B cell (primary cell): ENCODE measurements around the gene CCNF. TPM values are rescaled to one million over a fixed set of nuclear protein-coding genes. Genes with fewer than 3 reads are reported as not detected.

Source experiments
- ATAC-seq: fragments of 200-7000 bp; cut with Tn5 transposase; one replicate; pipeline ENCODE4 v1.10.0; 2021; ENCODE audit warnings: low read depth, mild to moderate bottlenecking, moderate number of reproducible peaks, moderate library complexity
- CTCF ChIA-PET: fragments of 350-600 bp; sonication (Branson Sonifier 250); formaldehyde crosslinking; loops from one replicate; lab custom pipeline; 2021; ENCODE audit warnings: antibody characterized with exemption, inconsistent platforms; lab: Charles Lee
- POLR2A ChIA-PET: fragments of 350-600 bp; sonication (Branson Sonifier 250); formaldehyde crosslinking; loops from one replicate; lab custom pipeline; 2021; ENCODE audit warnings: antibody characterized with exemption; lab: Charles Lee
- DNase-seq: peaks from one replicate; pipeline ENCODE4 v3.0.0; 2013
- H2AFZ ChIP-seq: 2 replicates; pipeline ENCODE4 v1.6.1; 2012; ENCODE audit warnings: mild to moderate bottlenecking, low read depth, low read length; ENCODE audit not compliant: insufficient read depth, poor library complexity, severe bottlenecking
- H3K27ac ChIP-seq, 2 donors: 1 replicate in 1 of 2; 2 replicates in 1 of 2; pipeline ENCODE4 v1.5.1; 2012 to 2013; ENCODE audit warnings: low read length in 2 of 2, mild to moderate bottlenecking in 2 of 2, moderate library complexity in 1 of 2
- H3K27me3 ChIP-seq, 4 experiments: fragments of 200-600 bp in 1 of 4; sonication (generic) in 1 of 4; replicated peaks in 1 of 4; 1 replicate in 2 of 4; 2 replicates in 2 of 4; pipeline versions ENCODE4 v1.6.1 to v1.7.0; 2013 to 2016; ENCODE audit warnings: low read length in 3 of 4, mild to moderate bottlenecking in 2 of 4, mixed read lengths in 1 of 4, moderate library complexity in 1 of 4; ENCODE audit not compliant: insufficient read depth in 4 of 4, control insufficient read depth in 3 of 4; ENCODE audit errors: control extremely low read depth in 1 of 4
- H3K36me3 ChIP-seq, 2 experiments: replicated peaks in 1 of 2; 1 replicate in 1 of 2; 2 replicates in 1 of 2; pipeline versions ENCODE4 v1.6.1 to v1.7.1; 2013; ENCODE audit warnings: low read length in 1 of 2; ENCODE audit not compliant: insufficient read depth in 2 of 2, control insufficient read depth in 1 of 2; ENCODE audit errors: control extremely low read depth in 1 of 2, extremely low read depth in 1 of 2
- H3K4me1 ChIP-seq, 2 donors: fragments of 200-600 bp in 1 of 2; sonication (generic) in 1 of 2; 1 replicate in 1 of 2; 2 replicates in 1 of 2; pipeline versions ENCODE4 v1.5.1 to v1.6.1; 2013 to 2017; ENCODE audit warnings: low read length in 2 of 2; ENCODE audit not compliant: control insufficient read depth in 2 of 2, insufficient read depth in 2 of 2
- H3K4me2 ChIP-seq: replicated peaks from 2 replicates; pipeline ENCODE3; 2012; ENCODE audit warnings: mild to moderate bottlenecking, low read depth, low read length; ENCODE audit not compliant: poor library complexity, severe bottlenecking
- H3K4me3 ChIP-seq, 5 experiments: fragments of 200-600 bp in 1 of 5; sonication (generic) in 1 of 5; 1 replicate in 3 of 5; 2 replicates in 2 of 5; pipeline versions ENCODE4 v1.5.1 to v1.7.0; 2011 to 2016; ENCODE audit warnings: low read length in 4 of 5, mild to moderate bottlenecking in 4 of 5, low read depth in 2 of 5, control low read depth in 1 of 5, moderate library complexity in 1 of 5; ENCODE audit not compliant: insufficient read depth in 1 of 5; ENCODE audit errors: control extremely low read depth in 1 of 5, extremely low read depth in 1 of 5
- H3K79me2 ChIP-seq: fragments of 200-600 bp; sonication (generic); one replicate; pipeline ENCODE4 v1.6.0; 2016; ENCODE audit warnings: low read length; ENCODE audit not compliant: control insufficient read depth, insufficient read depth
- H3K9ac ChIP-seq: fragments of 200-600 bp; sonication (generic); 2 replicates; pipeline ENCODE4 v1.6.1; 2017; ENCODE audit warnings: mild to moderate bottlenecking, low read length, moderate library complexity
- H3K9me3 ChIP-seq, 3 donors: one replicate each; pipeline versions ENCODE4 v1.6.1 to v1.7.1; 2013; ENCODE audit warnings: low read length in 2 of 3; ENCODE audit not compliant: control insufficient read depth in 2 of 3, insufficient read depth in 1 of 3; ENCODE audit errors: control extremely low read depth in 1 of 3
- H4K20me1 ChIP-seq: 2 replicates; pipeline ENCODE4 v1.6.0; 2012; ENCODE audit warnings: mild to moderate bottlenecking, low read length; ENCODE audit not compliant: insufficient read depth, control insufficient read depth, poor library complexity, severe bottlenecking
- H3K27ac Mint-ChIP-seq: one replicate; pipeline ENCODE4 v1.8.0; 2021; ENCODE audit warnings: mixed read lengths
- H3K27me3 Mint-ChIP-seq: one replicate; pipeline ENCODE4 v1.8.0; 2021; ENCODE audit warnings: mixed read lengths
- H3K4me1 Mint-ChIP-seq: one replicate; pipeline ENCODE4 v1.8.0; 2021; ENCODE audit warnings: mixed read lengths
- H3K4me3 Mint-ChIP-seq: one replicate; pipeline ENCODE4 v1.8.0; 2021; ENCODE audit warnings: mixed read lengths
- H3K9me3 Mint-ChIP-seq: one replicate; pipeline ENCODE4 v1.8.0; 2022; ENCODE audit warnings: mixed read lengths; ENCODE audit not compliant: insufficient read depth
- EZH2 ChIP-seq: IDR thresholded peaks from 2 replicates; pipeline ENCODE4 v1.6.1; 2012; ENCODE audit warnings: borderline replicate concordance, low read depth, mild to moderate bottlenecking, moderate library complexity, low read length; ENCODE audit not compliant: insufficient read depth, poor library complexity, severe bottlenecking
- WGBS: methylation state at CpG from one replicate; pipeline ENCODE4 v1.1.5; 2013; ENCODE audit warnings: missing lambda C conversion rate; ENCODE audit not compliant: insufficient coverage; 5-methylcytosine and 5-hydroxymethylcytosine counted together
- intact Hi-C: fragments of 100-400 bp; cut with micrococcal nuclease; formaldehyde crosslinking; loops from one replicate; pipeline ENCODE4 v1.10.0; 2022
- polyA plus RNA-seq: library from polyadenylated mRNA; depleted of rRNA; stranded (reverse); fragments of >200 nt; gene quantifications from 2 replicates; pipeline ENCODE4 v1.2.3, GENCODE V29; 2012
- total RNA-seq, 2 donors: library from RNA; stranded (reverse); fragments of 120-200 nt in 1 of 2; gene quantifications; 1 replicate in 1 of 2; 2 replicates in 1 of 2; pipeline versions ENCODE4 v1.2.3 to v1.2.4, GENCODE V29; 2013 to 2022
- TF ChIP-seq, protein P1 (sequence below): fragments of 200-600 bp; IDR thresholded peaks from one replicate; pipeline ENCODE4 v1.8.0; 2022; ENCODE audit warnings: antibody characterized with exemption, mild to moderate bottlenecking

CCNF gene
- total and polyA plus RNA-seq, 2 donors (not counting 1 experiment from before 2014, with no cell fraction given), result 3.2 to 5.3 TPM

DNA sequence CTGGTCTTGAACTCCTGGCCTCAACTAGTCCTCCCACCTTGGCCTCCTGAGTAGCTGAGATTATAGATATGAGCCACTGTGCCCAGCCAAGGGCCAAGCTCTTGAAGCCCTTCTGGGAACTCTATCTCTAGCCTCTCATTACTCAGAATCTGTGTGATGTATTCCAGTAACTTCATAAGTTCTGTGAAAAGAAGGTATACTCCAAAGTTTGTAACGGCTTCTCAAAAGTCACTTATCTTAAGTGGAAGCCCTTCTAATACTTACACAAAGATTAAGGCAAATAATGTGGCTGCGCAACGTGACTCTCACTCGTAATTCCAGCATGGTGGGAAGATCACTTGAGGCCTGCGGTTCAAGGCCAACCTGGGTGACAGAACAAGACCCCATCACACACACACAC, 65.4 kb downstream of the CCNF start:
- WGBS, result no CpG with 5 or more reads among the region's 5 CpGs
- H3K27me3 Mint-ChIP-seq, result no peaks in the 10 kb centered on the region
- Histone ChIP-seq H3K9ac (no peak overlapping the region), H3K4me2 (no peak overlapping the region), H3K27ac (no peak overlapping the region), H3K27me3 (no peaks in the 10 kb centered on the region), H3K9me3 (no peaks in the 10 kb centered on the region), H3K4me1 (no peaks in the 10 kb centered on the region), H2AFZ (no peak overlapping the region), H3K79me2 (peaks cover 16% of the 10 kb centered on the region), H3K4me3 (no peak overlapping the region), H4K20me1 (no peaks in the 10 kb centered on the region), H3K36me3 (peaks cover 0 to 6% of the 10 kb centered on the region in 2 experiments)
- TF ChIP-seq, protein P1, sequence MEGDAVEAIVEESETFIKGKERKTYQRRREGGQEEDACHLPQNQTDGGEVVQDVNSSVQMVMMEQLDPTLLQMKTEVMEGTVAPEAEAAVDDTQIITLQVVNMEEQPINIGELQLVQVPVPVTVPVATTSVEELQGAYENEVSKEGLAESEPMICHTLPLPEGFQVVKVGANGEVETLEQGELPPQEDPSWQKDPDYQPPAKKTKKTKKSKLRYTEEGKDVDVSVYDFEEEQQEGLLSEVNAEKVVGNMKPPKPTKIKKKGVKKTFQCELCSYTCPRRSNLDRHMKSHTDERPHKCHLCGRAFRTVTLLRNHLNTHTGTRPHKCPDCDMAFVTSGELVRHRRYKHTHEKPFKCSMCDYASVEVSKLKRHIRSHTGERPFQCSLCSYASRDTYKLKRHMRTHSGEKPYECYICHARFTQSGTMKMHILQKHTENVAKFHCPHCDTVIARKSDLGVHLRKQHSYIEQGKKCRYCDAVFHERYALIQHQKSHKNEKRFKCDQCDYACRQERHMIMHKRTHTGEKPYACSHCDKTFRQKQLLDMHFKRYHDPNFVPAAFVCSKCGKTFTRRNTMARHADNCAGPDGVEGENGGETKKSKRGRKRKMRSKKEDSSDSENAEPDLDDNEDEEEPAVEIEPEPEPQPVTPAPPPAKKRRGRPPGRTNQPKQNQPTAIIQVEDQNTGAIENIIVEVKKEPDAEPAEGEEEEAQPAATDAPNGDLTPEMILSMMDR, result no peak
- no peak for TF ChIP-seq EZH2
- H3K9me3 Mint-ChIP-seq, result no peaks in the 10 kb centered on the region
- POLR2A ChIA-PET, result interaction anchor here (0.7 kb wide), 1 partner anchor 250 kb away, joined by 3 read pairs; no protein-coding TSS in a partner anchor
- ATAC-seq (no peak), DNase-seq (no peak)
- no peak overlapping the region for H3K27ac Mint-ChIP-seq
- H3K4me1 Mint-ChIP-seq, result no peaks in the 10 kb centered on the region
- intact Hi-C loops, result no loop called here
- CTCF ChIA-PET, result interaction anchor here (1.0 kb wide), 1 partner anchor 300 kb away, joined by 4 read pairs; no protein-coding TSS in a partner anchor
- no peak overlapping the region for H3K4me3 Mint-ChIP-seq

DNA sequence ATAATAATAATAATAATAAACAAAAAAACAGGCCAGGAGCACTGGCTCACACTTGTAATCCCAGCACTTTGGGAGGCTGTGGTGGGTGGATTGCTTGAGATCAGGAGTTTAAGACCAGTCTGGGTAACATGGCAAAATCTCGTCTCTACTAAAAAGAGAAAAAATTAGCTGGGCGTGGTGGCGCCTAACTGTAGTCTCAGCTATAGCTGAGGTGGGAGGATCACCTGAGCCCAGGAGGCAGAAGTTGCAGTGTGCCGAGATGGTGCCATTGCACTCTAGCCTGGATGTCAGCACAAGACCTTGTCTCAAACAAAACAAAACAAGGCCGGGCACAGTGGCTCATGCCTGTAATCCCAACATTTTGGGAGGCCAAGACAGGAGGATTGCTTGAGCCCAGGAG, 65.8 kb downstream of the CCNF start:
- Histone ChIP-seq H4K20me1 (no peaks in the 10 kb centered on the region), H3K27ac (no peak overlapping the region), H3K9ac (no peak overlapping the region), H2AFZ (no peak overlapping the region), H3K36me3 (peaks cover 0 to 6% of the 10 kb centered on the region in 2 experiments), H3K9me3 (no peaks in the 10 kb centered on the region), H3K27me3 (no peaks in the 10 kb centered on the region), H3K4me2 (no peak overlapping the region), H3K4me3 (no peak overlapping the region), H3K79me2 (peaks cover 12% of the 10 kb centered on the region), H3K4me1 (no peaks in the 10 kb centered on the region)
- TF ChIP-seq, protein P1, result no peak
- TF ChIP-seq EZH2, result no peak
- Mint-ChIP-seq H3K4me1 (no peaks in the 10 kb centered on the region), H3K4me3 (no peak overlapping the region), H3K27ac (no peak overlapping the region), H3K9me3 (no peaks in the 10 kb centered on the region), H3K27me3 (no peaks in the 10 kb centered on the region)
- no peak for DNase-seq
- CTCF ChIA-PET, result no interaction called here
- WGBS, result 97% methylated on average over 5 of the region's 5 CpGs
- POLR2A ChIA-PET, result interaction anchor here (0.7 kb wide), 1 partner anchor 250 kb away, joined by 3 read pairs; no protein-coding TSS in a partner anchor
- intact Hi-C loops, result no loop called here
- no peak for ATAC-seq
